AML-193 (cell line): ENCODE measurements around the gene FAM83B.
"Not testable (repeated sequence)": the region's sequence is repeated elsewhere in the genome, so short reads cannot be mapped to it uniquely, and the experiment has no call there.

Experiments
- DNase-seq, 2 experiments: peaks; one replicate each; lab custom pipeline; 2025; lab: John Stamatoyannopoulos, UW

The FAM83B gene

DNA sequence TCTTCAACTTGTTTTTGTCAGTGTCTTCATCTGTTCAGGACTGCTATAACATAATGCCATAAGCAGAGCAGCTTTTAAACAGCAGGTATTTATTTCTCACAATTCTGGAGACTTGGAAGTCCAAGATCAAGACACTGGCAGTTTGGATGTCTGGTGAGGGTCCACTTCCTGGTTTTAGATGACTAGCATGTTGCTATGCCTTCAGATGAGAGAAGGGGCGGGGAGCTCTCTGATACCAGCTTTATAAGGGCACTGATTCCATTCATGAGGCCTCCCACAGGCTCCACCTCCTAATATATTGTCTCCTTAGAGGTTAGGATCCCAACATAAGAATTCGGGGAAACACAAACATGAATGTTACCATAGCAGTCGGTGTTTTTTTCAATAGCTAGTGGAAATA, 52.9 kb downstream of the FAM83B start:
- no peak for DNase-seq

DNA sequence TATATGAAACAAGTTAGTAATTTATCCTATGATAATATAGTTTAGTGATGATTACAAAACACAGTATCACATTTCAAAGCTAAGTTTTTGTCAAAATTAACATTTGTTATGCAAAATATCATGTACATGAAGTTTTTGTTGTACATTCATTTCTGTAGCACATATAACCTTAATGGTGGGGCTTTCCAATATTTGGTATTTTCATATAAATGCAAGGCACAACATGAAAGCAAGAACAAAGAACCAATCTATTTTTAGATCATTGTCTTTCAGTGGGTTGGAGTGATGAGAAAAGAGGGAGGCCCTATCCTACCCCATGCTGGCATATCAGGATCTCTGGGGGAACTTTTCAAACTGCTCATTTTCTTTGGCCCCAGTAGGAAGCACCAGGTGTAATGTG, 53.4 kb downstream of the FAM83B start:
- no peak for DNase-seq

- DNase-seq, result no peak
Observed at GRCh38 chr6:54900666-54901065, 54.1 kb downstream of the FAM83B start.

GRCh38 chr6:54903884-54904283, 57.3 kb downstream of the FAM83B start:
- DNase-seq, result no peak

DNA sequence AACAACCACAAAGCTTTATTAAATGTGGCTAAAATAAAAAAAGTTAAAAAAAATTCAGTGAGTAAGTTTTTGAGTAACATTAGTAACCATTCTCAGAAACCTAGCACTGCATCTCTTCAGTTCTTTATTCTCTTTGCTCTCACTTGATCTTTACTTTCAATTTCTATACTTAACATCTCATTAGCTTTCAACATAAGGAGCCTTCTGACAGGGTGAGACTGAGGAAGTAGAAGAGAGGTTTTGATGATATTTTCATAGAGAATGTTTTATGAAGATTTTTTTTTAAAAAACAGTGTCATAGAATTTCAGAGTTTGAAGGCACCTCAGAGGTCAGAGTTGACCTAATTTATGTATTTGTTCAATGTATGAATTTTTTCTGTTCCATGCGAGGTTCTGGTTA, 60.8 kb downstream of the FAM83B start:
- DNase-seq, result peak; percentile 24 to 28

DNA sequence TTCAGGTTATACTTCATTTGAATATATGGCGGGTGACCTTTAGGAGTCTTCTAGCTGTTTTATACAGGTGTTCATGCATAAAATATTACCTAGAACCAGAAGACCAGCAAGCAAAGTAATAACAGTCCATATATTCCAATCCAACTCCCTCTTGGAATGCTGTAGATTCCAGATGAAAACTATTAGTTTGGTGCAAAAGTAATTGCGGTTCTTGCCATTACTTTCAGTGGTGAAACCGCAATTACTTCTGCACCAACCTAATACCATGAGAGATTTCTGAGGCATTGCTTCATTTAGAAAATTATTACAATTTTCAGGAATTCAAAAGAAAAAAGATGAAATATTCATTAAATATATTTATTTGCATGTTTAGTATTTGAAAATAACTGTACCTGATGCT, 62.6 kb downstream of the FAM83B start:
- no peak for DNase-seq

DNA sequence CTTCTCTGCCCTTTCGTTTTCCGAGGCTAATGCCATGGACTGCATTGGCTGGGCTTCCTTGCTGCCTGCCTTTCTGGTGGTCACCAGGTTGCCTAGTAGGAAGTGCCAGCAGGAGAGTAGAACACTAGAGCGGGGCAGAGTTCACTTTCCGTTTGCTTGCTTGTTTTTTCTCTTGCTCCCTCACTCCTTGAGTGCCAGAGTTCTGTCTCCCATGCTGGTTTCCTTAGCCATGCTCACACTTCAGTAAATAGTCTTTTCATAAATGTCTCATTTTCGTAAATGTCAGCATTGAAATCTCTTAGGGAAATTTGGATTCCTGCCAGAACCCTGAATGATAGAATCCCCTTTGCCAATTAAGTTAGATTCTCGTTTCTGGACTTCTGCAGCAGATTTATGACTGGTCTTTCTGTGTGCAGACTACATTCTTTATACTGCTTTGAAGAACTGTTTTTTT, 63.9 kb downstream of the FAM83B start:
- no peak for DNase-seq

DNA sequence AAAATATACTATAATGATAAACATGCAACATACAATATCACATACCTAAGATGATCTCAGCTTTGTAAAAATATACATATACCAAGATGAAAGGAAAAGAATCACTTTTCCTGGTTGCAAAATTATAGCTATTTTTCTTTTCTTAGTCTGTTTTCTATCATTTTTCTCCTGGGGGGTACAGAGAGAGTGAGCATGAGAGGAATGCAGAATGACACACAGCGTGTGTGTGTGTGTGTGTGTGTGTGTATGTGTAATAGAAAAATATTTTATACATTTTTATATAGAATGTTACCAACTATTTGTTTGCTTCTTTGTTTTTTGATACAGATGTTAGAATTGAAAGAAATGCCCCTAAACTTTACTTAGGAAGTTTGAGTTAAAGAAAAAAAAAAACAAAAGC, 64.3 kb downstream of the FAM83B start:
- no peak for DNase-seq

DNA sequence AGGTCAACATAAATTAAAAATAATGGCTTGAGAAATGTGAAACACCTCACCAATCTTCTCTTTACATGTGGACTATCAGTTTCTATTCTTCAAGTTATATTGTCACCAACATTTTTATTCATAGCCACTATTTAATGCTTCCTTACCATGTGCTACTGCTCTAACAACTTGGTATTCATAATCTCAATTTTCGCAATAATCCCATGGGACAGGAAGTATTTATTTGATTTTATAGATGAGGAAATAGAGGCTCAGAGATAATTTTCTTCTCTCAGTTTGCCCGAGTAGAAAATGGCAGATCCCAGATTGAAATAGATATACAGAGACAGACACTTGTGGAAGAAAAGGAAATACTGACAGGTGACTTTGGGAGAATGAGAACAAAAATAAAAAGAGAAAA, 66.6 kb downstream of the FAM83B start:
- no peak for DNase-seq

DNA sequence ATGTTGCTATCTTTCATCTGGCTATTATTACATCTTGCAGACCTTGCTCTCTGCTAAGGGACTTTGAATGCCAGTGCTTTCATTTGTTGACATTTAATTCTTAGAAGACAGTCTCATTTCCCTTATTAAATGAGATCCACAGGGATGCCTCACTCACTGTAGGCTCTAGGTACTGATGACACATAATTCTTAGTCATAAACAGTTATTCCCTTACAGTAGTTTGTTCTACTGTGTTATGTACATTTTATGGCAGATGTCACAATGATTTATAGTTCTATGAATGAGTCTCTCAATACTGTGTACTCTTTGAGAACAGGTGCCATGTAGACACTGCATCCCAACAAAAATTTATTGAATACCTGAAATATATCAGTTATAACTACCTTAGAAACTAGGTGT, 70.3 kb downstream of the FAM83B start:
- DNase-seq, result no peak

GRCh38 chr6:54920628-54921027, 74.1 kb downstream of the FAM83B start:
- DNase-seq, result no peak

GRCh38 chr6:54921891-54922290, 75.3 kb downstream of the FAM83B start:
- no peak for DNase-seq

DNA sequence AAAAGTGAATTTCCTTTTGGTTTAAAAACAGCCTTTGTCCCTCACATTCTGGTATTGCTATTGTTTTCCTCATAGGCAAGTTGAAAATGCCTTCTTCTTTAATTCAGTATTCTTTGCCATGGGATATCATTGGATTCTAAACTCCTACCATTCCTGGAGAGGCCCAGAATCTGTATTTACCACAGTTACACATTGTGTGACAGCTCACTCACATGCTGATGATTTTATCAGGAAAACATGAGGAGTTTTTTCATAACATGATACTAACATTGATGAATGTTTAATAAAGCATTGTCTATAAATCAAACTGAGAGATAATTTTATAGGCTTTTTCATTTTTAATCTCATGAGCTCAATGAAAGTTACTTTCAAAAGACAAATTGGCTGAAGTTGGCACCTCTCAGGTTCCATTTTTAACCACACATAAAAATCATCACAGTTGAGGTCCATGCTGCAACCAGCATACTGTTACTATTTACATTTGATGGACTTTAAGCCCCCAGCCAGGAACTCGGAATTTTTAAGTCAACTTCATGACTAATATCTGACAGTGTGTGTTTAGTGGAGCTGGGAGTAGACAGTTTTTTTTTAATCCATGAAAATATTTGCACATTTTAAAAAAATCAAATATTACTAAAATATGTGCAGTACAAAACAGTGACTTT, 82.8 kb downstream of the FAM83B start:
- DNase-seq, result no peak

DNA sequence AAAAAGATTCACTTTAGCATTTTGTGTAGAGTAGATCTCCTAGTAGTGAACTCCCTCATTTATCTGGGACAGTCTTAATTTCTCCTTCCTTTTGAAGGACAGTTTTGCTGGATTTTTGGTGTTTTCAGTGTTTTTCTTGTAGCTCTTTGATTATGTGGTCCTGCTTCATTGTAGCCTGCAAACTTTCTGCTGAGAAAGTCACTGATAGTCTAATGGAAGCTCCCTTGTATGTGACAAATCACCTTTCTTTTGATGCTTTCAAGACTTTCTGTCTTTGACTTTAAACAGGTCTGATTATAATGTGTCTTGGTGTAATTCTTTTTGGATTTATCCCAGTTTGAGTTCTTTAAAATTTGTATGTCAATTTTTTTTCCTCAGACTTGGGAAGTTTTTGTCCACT, 86.1 kb downstream of the FAM83B start:
- DNase-seq, result no peak

- no peak for DNase-seq
Observed at GRCh38 chr6:54935739-54936138, 89.2 kb downstream of the FAM83B start.

- no peak for DNase-seq
Observed at GRCh38 chr6:54937371-54937770, 90.8 kb downstream of the FAM83B start.

DNA sequence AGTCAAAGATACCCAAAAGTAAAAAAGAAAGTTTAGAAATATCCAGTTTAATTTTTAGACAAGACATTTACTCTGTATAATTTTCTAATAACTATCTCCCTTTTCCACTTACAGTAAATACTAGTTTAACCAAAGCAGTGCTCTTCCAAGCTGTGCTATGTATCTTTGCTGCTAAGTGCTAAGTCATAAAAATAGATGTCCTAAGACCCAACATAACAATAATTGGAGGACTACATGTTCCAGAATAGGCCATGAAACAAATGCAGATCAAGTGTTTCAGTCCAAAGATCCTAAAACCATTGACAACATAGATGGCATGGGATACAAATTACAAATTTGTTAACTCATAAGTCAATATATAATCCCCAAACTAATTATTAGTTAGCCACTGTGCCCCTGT, 111.1 kb downstream of the FAM83B start:
- DNase-seq, result no peak

- DNase-seq, result no peak
Observed at GRCh38 chr6:54958446-54958845, 111.9 kb downstream of the FAM83B start.

DNA sequence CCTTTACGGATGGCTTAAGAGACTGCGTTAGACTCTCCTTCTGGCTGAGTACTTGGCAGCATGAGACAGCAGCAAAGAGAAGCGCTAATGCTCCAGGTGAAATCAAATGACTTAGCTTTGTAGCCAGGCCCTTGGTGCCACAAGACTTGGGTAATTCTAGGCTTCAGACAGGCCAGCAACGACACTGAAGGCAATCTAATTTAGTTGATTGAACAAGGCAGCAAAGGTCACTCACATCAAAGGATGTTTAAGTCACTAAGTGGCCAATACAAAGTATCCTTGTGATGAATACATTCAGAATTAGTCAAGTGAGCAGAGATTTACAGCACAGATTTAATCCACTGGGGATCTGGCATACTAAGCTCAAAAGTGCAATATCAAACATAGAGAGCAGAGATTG, 113.2 kb downstream of the FAM83B start:
- DNase-seq, result no peak

DNA sequence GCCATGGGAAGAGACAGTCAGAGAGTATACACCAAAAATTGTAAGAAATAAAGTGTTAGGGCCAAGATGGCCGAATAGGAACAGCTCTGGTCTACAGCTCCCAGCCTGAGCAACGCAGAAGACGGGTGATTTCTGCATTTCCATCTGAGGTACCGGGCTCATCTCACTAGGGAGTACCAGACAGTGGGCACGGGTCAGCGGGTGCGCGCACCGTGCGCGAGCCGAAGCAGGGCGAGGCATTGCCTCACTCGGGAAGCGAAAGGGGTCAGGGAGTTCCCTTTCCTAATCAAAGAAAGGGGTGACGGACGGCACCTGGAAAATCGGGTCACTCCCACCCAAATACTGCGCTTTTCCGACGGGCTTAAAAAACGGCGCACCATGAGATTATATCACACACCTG, 114.8 kb downstream of the FAM83B start:
- DNase-seq, result not testable (repeated sequence)

DNA sequence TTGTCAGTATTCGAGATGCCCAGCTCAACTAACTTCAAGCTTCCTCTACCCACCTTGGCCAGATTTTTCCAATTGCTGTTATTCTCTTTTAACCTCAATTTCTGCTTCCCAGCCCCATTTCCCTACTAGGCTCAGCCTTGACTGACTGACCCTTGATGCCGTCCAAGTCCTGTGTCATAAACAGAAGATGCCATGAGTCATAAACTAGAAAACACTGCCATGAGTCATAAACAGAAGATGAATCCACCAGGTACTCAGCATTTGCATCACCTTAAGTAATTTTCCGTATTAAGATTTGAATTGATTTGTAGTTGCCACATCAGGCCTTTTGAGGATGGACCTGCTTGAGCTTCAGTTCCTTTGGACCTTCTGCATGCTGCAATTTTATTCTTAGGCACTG, 123.8 kb downstream of the FAM83B start:
- no peak for DNase-seq

GRCh38 chr6:54971825-54972224, 125.3 kb downstream of the FAM83B start:
- no peak for DNase-seq

DNA sequence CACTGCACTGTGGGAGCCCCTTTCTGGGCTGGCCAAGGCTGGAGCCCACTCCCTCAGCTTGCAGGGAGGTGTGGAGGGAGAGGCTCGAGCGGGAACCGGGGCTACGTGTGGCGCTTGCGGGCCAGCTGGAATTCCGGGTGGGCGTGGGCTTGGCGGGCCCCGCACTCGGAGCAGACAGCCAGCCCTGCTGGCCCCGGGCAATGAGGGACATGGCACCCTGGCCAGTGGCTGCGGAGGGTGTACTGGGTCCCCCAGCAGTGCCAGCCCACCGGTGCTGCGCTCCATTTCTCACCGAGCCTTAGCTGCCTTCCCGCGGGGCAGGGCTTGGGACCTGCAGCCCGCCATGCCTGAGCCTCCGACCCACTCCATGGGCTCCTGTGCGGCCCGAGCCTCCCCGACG, 132.6 kb downstream of the FAM83B start:
- DNase-seq, result not testable (repeated sequence)

DNA sequence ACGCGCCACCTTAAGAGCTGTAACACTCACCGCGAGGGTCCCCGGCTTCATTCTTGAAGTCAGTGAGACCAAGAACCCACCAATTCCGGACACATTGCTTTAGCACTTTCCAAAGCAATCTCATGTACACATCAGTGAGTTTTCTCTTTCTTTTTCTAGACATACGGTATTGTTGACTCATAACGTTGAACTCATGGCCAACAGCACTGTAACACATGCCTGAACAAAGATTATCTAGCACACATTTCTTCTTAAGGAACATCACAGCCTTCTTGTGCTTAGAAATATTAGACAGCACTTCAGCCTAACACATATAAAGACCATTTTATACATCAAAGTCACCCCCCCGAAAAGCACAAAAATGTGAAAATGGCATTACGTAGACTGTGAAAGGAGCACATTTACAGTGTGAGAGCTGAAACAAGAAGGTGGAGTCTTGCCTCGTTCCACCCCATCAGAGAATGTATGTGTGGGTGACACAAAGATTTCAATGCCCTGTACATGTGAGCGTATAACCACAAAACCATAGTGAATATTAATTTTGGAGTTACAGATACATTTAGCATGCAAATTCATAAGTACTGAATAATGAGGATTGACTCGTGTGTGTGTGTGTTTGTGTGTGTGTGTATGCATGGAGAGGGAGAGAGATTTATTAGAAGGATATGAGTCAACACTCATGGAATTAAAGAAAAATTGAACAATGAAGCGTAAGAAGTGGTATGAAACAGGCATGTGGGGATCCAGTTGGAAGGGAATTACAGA, 134.1 kb downstream of the FAM83B start:
- DNase-seq, result no peak
